K562 (cell line): Measurements from ENCODE around the gene G6PD. TPM values are rescaled to one million over a fixed set of nuclear protein-coding genes. Genes with fewer than 3 reads are reported as not detected.
A peak's percentile ranks its signal among the peaks of the same experiment; 100 is the strongest.

Source experiments
- ARHGAP35 ChIP-seq: fragments of 450-650 bp; IDR thresholded peaks from 2 replicates; pipeline ENCODE4 v1.6.1; 2018; ENCODE audit not compliant: partially characterized antibody
- CHAMP1 ChIP-seq: fragments of 450-650 bp; IDR thresholded peaks from 2 replicates; pipeline ENCODE4 v1.6.1; 2016; ENCODE audit warnings: mild to moderate bottlenecking
- DACH1 ChIP-seq: fragments of 450-650 bp; IDR thresholded peaks from 2 replicates; pipeline ENCODE4 v1.6.1; 2018; ENCODE audit not compliant: partially characterized antibody
- GABPA ChIP-seq: fragments of 200-800 bp; sonication (Bioruptor generic); conservative IDR thresholded peaks from 2 replicates; pipeline ENCODE4 v1.6.1; 2016; ENCODE audit warnings: low read depth, missing genetic modification characterization, missing compliant biosample characterization
- MYNN ChIP-seq, 2 experiments: sonication (generic); formaldehyde crosslinking in 1 of 2; IDR thresholded peaks; 2 replicates each; pipeline versions ENCODE4 v1.5.0 to v1.6.1; 2016 to 2020; ENCODE audit warnings: antibody characterized with exemption in 1 of 2, missing genetic modification reagents in 1 of 2
- RFX7 ChIP-seq: fragments of 250-450 bp; sonication (Bioruptor Pico); IDR thresholded peaks from 2 replicates; pipeline ENCODE4 v1.5.1; 2021; ENCODE audit warnings: mild to moderate bottlenecking
- SIN3A ChIP-seq, 2 experiments: fragments of 150-350 bp in 1 of 2; IDR thresholded peaks; 2 replicates each; pipeline ENCODE4 v1.6.1; 2011 to 2016; ENCODE audit warnings: borderline replicate concordance in 2 of 2, low read depth in 2 of 2, low read length in 2 of 2, mild to moderate bottlenecking in 2 of 2, moderate library complexity in 2 of 2; ENCODE audit not compliant: control insufficient read depth in 1 of 2
- THRB ChIP-seq: fragments of 450-650 bp; formaldehyde crosslinking; conservative IDR thresholded peaks from 2 replicates; pipeline ENCODE4 v1.4.0; 2022; ENCODE audit warnings: mild to moderate bottlenecking, missing genetic modification characterization
- ZNF407 ChIP-seq: fragments of 450-650 bp; IDR thresholded peaks from 2 replicates; pipeline ENCODE4 v1.6.1; 2016; ENCODE audit warnings: low read depth
- ZNF592 ChIP-seq: fragments of 450-650 bp; IDR thresholded peaks from 2 replicates; pipeline ENCODE4 v1.6.1; 2017; ENCODE audit warnings: antibody characterized with exemption, mild to moderate bottlenecking
- ZNF668 ChIP-seq: fragments of 250-450 bp; sonication (Bioruptor Pico); IDR thresholded peaks from 2 replicates; pipeline ENCODE4 v1.8.0; 2022; ENCODE audit warnings: mild to moderate bottlenecking, inconsistent platforms
- polyA plus RNA-seq, 8 experiments: library from polyadenylated mRNA; depleted of rRNA in 4 of 8; stranded (reverse) in 5 of 8; unstranded in 3 of 8; fragments of >200 nt; fragmentation: Nextera tagmentation in 2 of 8; fragmentation: Illumina TruSeq in 1 of 8; extraction: Ambion mirVana in 2 of 8; extraction: Trizol in 1 of 8; gene quantifications; 2 replicates each; pipeline versions ENCODE4 v1.2.1 to v1.2.3, GENCODE V29; 2011 to 2014; ENCODE audit warnings: inconsistent platforms in 1 of 8, missing spikeins in 1 of 8
- total RNA-seq, 7 experiments: library from RNA; depleted of rRNA in 6 of 7; stranded (reverse); fragments of >200 nt in 6 of 7; fragmentation: Illumina TruSeq in 2 of 7; extraction: Trizol in 2 of 7; gene quantifications; 2 replicates each; pipeline versions ENCODE4 v1.2.1 to v1.2.3, GENCODE V29; 2011 to 2021; ENCODE audit warnings: low replicate concordance in 1 of 7

The G6PD gene
- total and polyA plus RNA-seq, 9 of the 15 experiments (the other 6 are each of a cell fraction or from before 2014, with no cell fraction given): 2.9 to 222 (median 66.4) TPM

- TF ChIP-seq DACH1 (no peak), RFX7 (no peak), ZNF407 (no peak), ZNF668 (no peak), GABPA (peak; percentile 74), THRB (no peak), CHAMP1 (no peak), ARHGAP35 (no peak), MYNN (IDR thresholded peaks at IDR 0.05) (no peak), MYNN (CRISPR knock-in tag; IDR thresholded peaks at IDR 0.05) (no peak), SIN3A (IDR thresholded peaks at IDR 0.05; ENCODE audit: borderline replicate concordance in 2 of 2, control insufficient read depth in 1 of 2, low read depth in 2 of 2, low read length in 2 of 2) (peak in 1 of 2 experiments; percentile 21; a peak in 1 of 4 replicates), ZNF592 (no peak)
Observed at GRCh38 chrX:154516656-154517100, 30.0 kb downstream of the G6PD start (continued).
